SH-SY5Y (cell line): ENCODE results near the gene KRT72.

ENCODE experiments used
- GATA2 ChIP-seq: IDR thresholded peaks from 2 replicates; pipeline ENCODE4 v1.6.1; 2011; ENCODE audit warnings: mild to moderate bottlenecking, low read depth, low read length
- GATA3 ChIP-seq: IDR thresholded peaks from 2 replicates; pipeline ENCODE4 v1.6.1; 2011; ENCODE audit warnings: low read depth, mild to moderate bottlenecking, low read length, moderate library complexity

- TF ChIP-seq GATA2 (no peak), GATA3 (no peak)
These were observed 40.2 kb upstream of the KRT72 start for GRCh38 chr12:52641468-52641867.
